ENCODE data around the gene UGT2B28.
"Not testable (repeated sequence)": the region's sequence is repeated elsewhere in the genome, so short reads cannot be mapped to it uniquely, and the experiment has no call there.

- peak in 5 of 6 experiments; percentile 20 to 67 (median 43) for TF ChIP-seq CTCF (IDR thresholded peaks at IDR 0.05)
- not testable (repeated sequence) for TF ChIP-seq POLR2A (IDR thresholded peaks at IDR 0.05)
Observed at GRCh38 chr4:69317669-69318298, 37.5 kb downstream of the UGT2B28 start.

Measured in thyroid gland (tissue), 4 donors.